ENCODE data around the gene DTD1.

GRCh38 chr20:18548465-18548864 lies 39.4 kb upstream of the DTD1 start:
- TF ChIP-seq CTCF (IDR thresholded peaks at IDR 0.05; ENCODE audit: low read depth, low read length) (no peak), POLR2A (IDR thresholded peaks at IDR 0.05; ENCODE audit: extremely low read depth, insufficient read length) (no peak)
